Measurements from ENCODE around the gene DBH.
"Not testable (repeated sequence)": the region's sequence is repeated elsewhere in the genome, so short reads cannot be mapped to it uniquely, and the experiment has no call there.

The DBH gene

DNA sequence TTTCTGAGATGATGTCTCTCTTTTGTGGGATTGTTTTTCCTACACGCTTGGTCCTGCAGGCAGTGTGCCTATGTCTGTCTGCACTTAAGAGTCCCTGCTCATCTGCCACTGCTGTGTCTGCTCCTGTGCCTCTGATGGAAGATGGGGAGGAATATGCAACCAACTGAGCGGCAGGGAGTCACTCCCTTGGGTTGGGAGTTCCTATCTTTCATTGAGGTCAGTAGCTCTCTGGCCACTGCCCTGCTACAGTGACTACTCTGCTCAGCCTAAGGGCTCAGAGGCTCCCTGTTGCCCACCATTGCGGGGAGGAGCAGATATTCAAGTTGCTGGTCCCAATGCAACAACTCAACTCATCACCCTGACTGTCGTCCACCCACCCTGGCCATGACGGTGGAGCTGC lies 13.6 kb upstream of the DBH start:
- Histone ChIP-seq H3K79me2 (ENCODE audit: control insufficient read depth, low read length) (no peaks in the 10 kb centered on the region), H3K9me2 (replicated peaks; ENCODE audit: control insufficient read depth, low read length) (no peaks in the 10 kb centered on the region), H3K27ac (ENCODE audit: low read depth, low read length) (no peak overlapping the region), H3K4me1 (ENCODE audit: control insufficient read depth, low read length) (peaks cover 8% of the 10 kb centered on the region), H3K4me2 (ENCODE audit: low read length) (no peak overlapping the region), H3K9me3 (ENCODE audit: control insufficient read depth, insufficient read depth, low read length) (peaks cover 5% of the 10 kb centered on the region; the same call in 1 of the 2 replicates), H3F3A (ENCODE audit: control insufficient read depth, insufficient read depth) (no peaks in the 10 kb centered on the region), H4K20me1 (ENCODE audit: control insufficient read depth, insufficient read depth, low read depth, low read length) (no peaks in the 10 kb centered on the region), H3K4me3 (ENCODE audit: low read length) (no peak overlapping the region), H3K36me3 (ENCODE audit: control insufficient read depth, low read length) (no peaks in the 10 kb centered on the region), H3K27me3 (ENCODE audit: control insufficient read depth, low read length) (peaks cover 7% of the 10 kb centered on the region; the same call in 1 of the 2 replicates)
- TF ChIP-seq EZH2phosphoT487 (IDR thresholded peaks at IDR 0.05; ENCODE audit: borderline replicate concordance, low read length): no peak

DNA sequence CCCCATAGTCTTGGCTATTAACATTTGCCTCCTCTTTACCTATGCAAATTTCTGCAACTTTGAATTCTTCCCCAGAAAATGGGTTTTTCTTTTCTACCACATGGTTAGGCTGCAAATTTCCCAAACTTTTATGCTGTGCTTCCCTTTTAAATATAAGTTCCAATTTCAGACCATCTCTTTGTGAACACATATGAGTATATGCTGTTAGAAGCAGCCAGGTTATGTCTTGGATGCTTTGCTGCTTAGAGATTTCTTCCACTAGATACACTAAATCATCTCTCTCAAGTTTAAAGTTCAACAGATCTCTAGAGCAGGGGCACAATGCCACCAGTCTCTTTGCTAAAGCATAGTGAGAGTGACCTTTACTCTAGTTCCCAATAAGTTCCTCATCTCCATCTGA lies 10.2 kb upstream of the DBH start:
- not testable (repeated sequence) for H3K9me2 ChIP-seq (replicated peaks; ENCODE audit: control insufficient read depth, low read length); H3K27ac ChIP-seq (ENCODE audit: low read depth, low read length); H3K27me3 ChIP-seq (ENCODE audit: control insufficient read depth, low read length)

GRCh38 chr9:133627341-133627740 lies 8.8 kb upstream of the DBH start:
- Histone ChIP-seq H3K27ac (ENCODE audit: low read depth, low read length) (no peak overlapping the region), H3K27me3 (ENCODE audit: control insufficient read depth, low read length) (peaks cover 4% of the 10 kb centered on the region; the same call in 1 of the 2 replicates), H4K20me1 (ENCODE audit: control insufficient read depth, insufficient read depth, low read depth, low read length) (no peaks in the 10 kb centered on the region), H3F3A (ENCODE audit: control insufficient read depth, insufficient read depth) (no peaks in the 10 kb centered on the region), H3K79me2 (ENCODE audit: control insufficient read depth, low read length) (no peaks in the 10 kb centered on the region), H3K9me3 (ENCODE audit: control insufficient read depth, insufficient read depth, low read length) (peaks cover 5% of the 10 kb centered on the region; the same call in 1 of the 2 replicates), H3K4me1 (ENCODE audit: control insufficient read depth, low read length) (no peaks in the 10 kb centered on the region), H3K36me3 (ENCODE audit: control insufficient read depth, low read length) (no peaks in the 10 kb centered on the region), H3K4me2 (ENCODE audit: low read length) (no peak overlapping the region), H3K4me3 (ENCODE audit: low read length) (no peak overlapping the region), H3K9me2 (replicated peaks; ENCODE audit: control insufficient read depth, low read length) (no peaks in the 10 kb centered on the region)
- TF ChIP-seq EZH2phosphoT487 (IDR thresholded peaks at IDR 0.05; ENCODE audit: borderline replicate concordance, low read length): no peak
- TF ChIP-seq, protein P1, sequence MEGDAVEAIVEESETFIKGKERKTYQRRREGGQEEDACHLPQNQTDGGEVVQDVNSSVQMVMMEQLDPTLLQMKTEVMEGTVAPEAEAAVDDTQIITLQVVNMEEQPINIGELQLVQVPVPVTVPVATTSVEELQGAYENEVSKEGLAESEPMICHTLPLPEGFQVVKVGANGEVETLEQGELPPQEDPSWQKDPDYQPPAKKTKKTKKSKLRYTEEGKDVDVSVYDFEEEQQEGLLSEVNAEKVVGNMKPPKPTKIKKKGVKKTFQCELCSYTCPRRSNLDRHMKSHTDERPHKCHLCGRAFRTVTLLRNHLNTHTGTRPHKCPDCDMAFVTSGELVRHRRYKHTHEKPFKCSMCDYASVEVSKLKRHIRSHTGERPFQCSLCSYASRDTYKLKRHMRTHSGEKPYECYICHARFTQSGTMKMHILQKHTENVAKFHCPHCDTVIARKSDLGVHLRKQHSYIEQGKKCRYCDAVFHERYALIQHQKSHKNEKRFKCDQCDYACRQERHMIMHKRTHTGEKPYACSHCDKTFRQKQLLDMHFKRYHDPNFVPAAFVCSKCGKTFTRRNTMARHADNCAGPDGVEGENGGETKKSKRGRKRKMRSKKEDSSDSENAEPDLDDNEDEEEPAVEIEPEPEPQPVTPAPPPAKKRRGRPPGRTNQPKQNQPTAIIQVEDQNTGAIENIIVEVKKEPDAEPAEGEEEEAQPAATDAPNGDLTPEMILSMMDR (IDR thresholded peaks at IDR 0.05; ENCODE audit: low read depth, low read length, poor library complexity, severe bottlenecking): no peak

More for the DNA sequence above, 10.2 kb upstream of the DBH start:
- not testable (repeated sequence) for H3K9me3 ChIP-seq (ENCODE audit: control insufficient read depth, insufficient read depth, low read length); H3K79me2 ChIP-seq (ENCODE audit: control insufficient read depth, low read length); H3K4me1 ChIP-seq (ENCODE audit: control insufficient read depth, low read length); H3K4me3 ChIP-seq (ENCODE audit: low read length); H3F3A ChIP-seq (ENCODE audit: control insufficient read depth, insufficient read depth); H3K4me2 ChIP-seq (ENCODE audit: low read length); H4K20me1 ChIP-seq (ENCODE audit: control insufficient read depth, insufficient read depth, low read depth, low read length); H3K36me3 ChIP-seq (ENCODE audit: control insufficient read depth, low read length)

GRCh38 chr9:133628766-133629165 lies 7.4 kb upstream of the DBH start:
- Histone ChIP-seq H3K27me3 (ENCODE audit: control insufficient read depth, low read length) (no peaks in the 10 kb centered on the region; the same call in 1 of the 2 replicates), H3F3A (ENCODE audit: control insufficient read depth, insufficient read depth) (no peaks in the 10 kb centered on the region), H3K36me3 (ENCODE audit: control insufficient read depth, low read length) (no peaks in the 10 kb centered on the region), H3K4me2 (ENCODE audit: low read length) (no peak overlapping the region), H4K20me1 (ENCODE audit: control insufficient read depth, insufficient read depth, low read depth, low read length) (no peaks in the 10 kb centered on the region), H3K4me3 (ENCODE audit: low read length) (no peak overlapping the region), H3K27ac (ENCODE audit: low read depth, low read length) (no peak overlapping the region), H3K9me3 (ENCODE audit: control insufficient read depth, insufficient read depth, low read length) (peaks cover 5% of the 10 kb centered on the region; the same call in 1 of the 2 replicates), H3K4me1 (ENCODE audit: control insufficient read depth, low read length) (no peaks in the 10 kb centered on the region), H3K79me2 (ENCODE audit: control insufficient read depth, low read length) (no peaks in the 10 kb centered on the region), H3K9me2 (replicated peaks; ENCODE audit: control insufficient read depth, low read length) (no peaks in the 10 kb centered on the region)
- no peak for TF ChIP-seq EZH2phosphoT487 (IDR thresholded peaks at IDR 0.05; ENCODE audit: borderline replicate concordance, low read length)
- TF ChIP-seq, protein P1 (IDR thresholded peaks at IDR 0.05; ENCODE audit: low read depth, low read length, poor library complexity, severe bottlenecking): no peak
